CD14-positive monocyte (primary cell): ENCODE measurements around the gene UAP1. TPM values are rescaled to one million over a fixed set of nuclear protein-coding genes. Genes with fewer than 3 reads are reported as not detected.

ENCODE experiments used
- DNase-seq, 3 donors: peaks; one replicate each; pipeline ENCODE4 v3.0.0-alpha.2; 2011 to 2022
- H2AFZ ChIP-seq: 2 replicates; pipeline ENCODE4 v1.6.0; 2012; ENCODE audit warnings: mild to moderate bottlenecking, low read depth, low read length, inconsistent platforms; ENCODE audit not compliant: insufficient read depth, poor library complexity, severe bottlenecking
- H3K27ac ChIP-seq, 2 donors: 1 replicate in 1 of 2; 2 replicates in 1 of 2; pipeline ENCODE4 v1.5.1; 2012 to 2013; ENCODE audit warnings: low read length in 2 of 2, control low read depth in 1 of 2, inconsistent platforms in 1 of 2, low read depth in 1 of 2, mild to moderate bottlenecking in 1 of 2
- H3K27me3 ChIP-seq, 2 donors: one replicate each; pipeline versions ENCODE4 v1.6.0 to v1.6.1; 2011 to 2013; ENCODE audit warnings: low read length in 2 of 2; ENCODE audit not compliant: control insufficient read depth in 2 of 2, insufficient read depth in 2 of 2
- H3K36me3 ChIP-seq, 2 donors: replicated peaks in 1 of 2; 1 replicate in 1 of 2; 2 replicates in 1 of 2; pipeline versions ENCODE4 v1.5.1 to v1.6.1; 2012 to 2013; ENCODE audit warnings: low read length in 2 of 2, control low read depth in 1 of 2, inconsistent platforms in 1 of 2, mild to moderate bottlenecking in 1 of 2; ENCODE audit not compliant: insufficient read depth in 2 of 2, control insufficient read depth in 1 of 2
- H3K4me1 ChIP-seq, 2 donors: 1 replicate in 1 of 2; 2 replicates in 1 of 2; pipeline versions ENCODE4 v1.5.1 to v1.6.1; 2012 to 2013; ENCODE audit warnings: low read length in 2 of 2, control low read depth in 1 of 2, inconsistent platforms in 1 of 2, mild to moderate bottlenecking in 1 of 2, moderate library complexity in 1 of 2; ENCODE audit not compliant: insufficient read depth in 2 of 2, control insufficient read depth in 1 of 2
- H3K4me2 ChIP-seq: replicated peaks from 2 replicates; pipeline ENCODE3; 2012; ENCODE audit warnings: low read length, moderate library complexity, mild to moderate bottlenecking; ENCODE audit not compliant: poor library complexity, severe bottlenecking; ENCODE audit errors: extremely low read depth
- H3K4me3 ChIP-seq, 3 experiments: fragments of 200-600 bp in 1 of 3; sonication (generic) in 1 of 3; replicated peaks in 1 of 3; 1 replicate in 2 of 3; 2 replicates in 1 of 3; pipeline ENCODE4 v1.5.1; 2011 to 2013; ENCODE audit warnings: low read length in 3 of 3, mild to moderate bottlenecking in 3 of 3, control low read depth in 2 of 3, low read depth in 2 of 3, inconsistent platforms in 1 of 3, moderate library complexity in 1 of 3
- H3K79me2 ChIP-seq: 2 replicates; pipeline ENCODE4 v1.6.0; 2012; ENCODE audit warnings: mild to moderate bottlenecking, control low read depth, inconsistent platforms, low read length, moderate library complexity; ENCODE audit not compliant: insufficient read depth
- H3K9ac ChIP-seq: 2 replicates; pipeline ENCODE4 v1.6.0; 2017; ENCODE audit warnings: low read length, mild to moderate bottlenecking; ENCODE audit not compliant: insufficient read depth, poor library complexity, severe bottlenecking
- H3K9me3 ChIP-seq, 2 donors: replicated peaks in 1 of 2; 1 replicate in 1 of 2; 2 replicates in 1 of 2; pipeline versions ENCODE4 v1.5.1 to v1.6.1; 2012 to 2013; ENCODE audit warnings: low read length in 2 of 2, control low read depth in 1 of 2; ENCODE audit not compliant: control insufficient read depth in 1 of 2, insufficient read depth in 1 of 2
- H4K20me1 ChIP-seq: 2 replicates; pipeline ENCODE4 v1.6.0; 2012; ENCODE audit warnings: mild to moderate bottlenecking, low read length, control low read depth, moderate library complexity; ENCODE audit not compliant: insufficient read depth
- H3K27ac Mint-ChIP-seq, 7 donors: one replicate each; pipeline ENCODE4 v1.8.0; 2020; ENCODE audit warnings: mild to moderate bottlenecking in 7 of 7, mixed read lengths in 7 of 7, moderate library complexity in 6 of 7, inconsistent platforms in 2 of 7
- H3K27me3 Mint-ChIP-seq, 3 donors: one replicate each; pipeline ENCODE4 v1.8.0; 2021 to 2022; ENCODE audit warnings: low read depth in 3 of 3, mild to moderate bottlenecking in 3 of 3, mixed read lengths in 3 of 3, moderate library complexity in 3 of 3, inconsistent platforms in 1 of 3
- H3K36me3 Mint-ChIP-seq, 2 donors: one replicate each; pipeline ENCODE4 v1.8.0; 2020; ENCODE audit warnings: mixed read lengths in 2 of 2, inconsistent platforms in 1 of 2, mild to moderate bottlenecking in 1 of 2
- H3K4me1 Mint-ChIP-seq: one replicate; pipeline ENCODE4 v1.8.0; 2020; ENCODE audit warnings: mild to moderate bottlenecking, mixed read lengths
- H3K4me3 Mint-ChIP-seq, 2 donors: one replicate each; pipeline ENCODE4 v1.8.0; 2020; ENCODE audit warnings: mild to moderate bottlenecking in 2 of 2, mixed read lengths in 2 of 2, moderate library complexity in 1 of 2
- H3K9me3 Mint-ChIP-seq, 7 donors: one replicate each; pipeline ENCODE4 v1.8.0; 2020 to 2022; ENCODE audit warnings: mixed read lengths in 7 of 7, mild to moderate bottlenecking in 6 of 7, moderate library complexity in 6 of 7, inconsistent platforms in 2 of 7
- WGBS: methylation state at CpG from one replicate; pipeline ENCODE4 v1.1.5; 2013; ENCODE audit warnings: missing lambda C conversion rate; ENCODE audit not compliant: insufficient coverage; 5-methylcytosine and 5-hydroxymethylcytosine counted together
- intact Hi-C, 2 donors: fragments of 100-400 bp; cut with micrococcal nuclease; formaldehyde crosslinking; loops; one replicate each; pipeline versions ENCODE4 v1.15.0 to v1.15.1; 2023
- polyA plus RNA-seq, 3 donors: library from polyadenylated mRNA; depleted of rRNA in 1 of 3; unstranded in 2 of 3; stranded (reverse) in 1 of 3; fragments of 300-500 nt in 2 of 3; fragments of >200 nt in 1 of 3; fragmentation: Illumina TruSeq in 2 of 3; gene quantifications; 1 replicate in 2 of 3; 2 replicates in 1 of 3; pipeline ENCODE4 v1.2.3, GENCODE V29; 2012 to 2021
- TF ChIP-seq, protein P1 (sequence below): fragments of 200-600 bp; IDR thresholded peaks from one replicate; pipeline ENCODE4 v1.8.0; 2022; ENCODE audit warnings: antibody characterized with exemption, mild to moderate bottlenecking

The UAP1 gene
- polyA plus RNA-seq, 3 donors = 2.8 to 7.2 (median 5.9) TPM

DNA sequence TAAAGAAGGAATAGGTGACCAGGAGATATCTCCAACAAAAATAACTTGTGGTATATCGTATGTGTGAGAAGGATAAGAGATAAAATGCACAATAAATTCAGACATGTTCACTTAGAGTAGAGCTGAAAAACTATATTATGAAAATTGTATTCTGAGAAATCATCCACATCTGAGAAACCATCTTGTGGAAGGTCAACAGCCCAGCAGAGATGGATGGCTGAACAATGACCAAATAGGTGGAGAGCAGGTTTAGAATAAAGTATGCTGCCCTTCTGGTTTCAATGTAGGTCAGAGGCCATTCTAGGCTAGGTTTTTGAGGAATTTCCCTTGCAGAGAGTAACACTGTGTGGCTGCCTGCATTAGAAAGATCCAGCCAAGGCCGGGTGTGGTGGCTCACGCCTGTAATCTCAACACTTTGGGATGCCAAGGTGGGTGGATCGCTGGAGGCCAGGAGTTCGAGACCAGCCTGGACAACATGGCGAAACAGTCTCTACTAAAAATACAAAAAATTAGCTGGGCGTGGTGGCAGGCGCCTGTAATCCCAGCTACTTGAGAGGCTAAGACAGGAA lies 8.8 kb upstream of the UAP1 start:
- TF ChIP-seq, protein P1, sequence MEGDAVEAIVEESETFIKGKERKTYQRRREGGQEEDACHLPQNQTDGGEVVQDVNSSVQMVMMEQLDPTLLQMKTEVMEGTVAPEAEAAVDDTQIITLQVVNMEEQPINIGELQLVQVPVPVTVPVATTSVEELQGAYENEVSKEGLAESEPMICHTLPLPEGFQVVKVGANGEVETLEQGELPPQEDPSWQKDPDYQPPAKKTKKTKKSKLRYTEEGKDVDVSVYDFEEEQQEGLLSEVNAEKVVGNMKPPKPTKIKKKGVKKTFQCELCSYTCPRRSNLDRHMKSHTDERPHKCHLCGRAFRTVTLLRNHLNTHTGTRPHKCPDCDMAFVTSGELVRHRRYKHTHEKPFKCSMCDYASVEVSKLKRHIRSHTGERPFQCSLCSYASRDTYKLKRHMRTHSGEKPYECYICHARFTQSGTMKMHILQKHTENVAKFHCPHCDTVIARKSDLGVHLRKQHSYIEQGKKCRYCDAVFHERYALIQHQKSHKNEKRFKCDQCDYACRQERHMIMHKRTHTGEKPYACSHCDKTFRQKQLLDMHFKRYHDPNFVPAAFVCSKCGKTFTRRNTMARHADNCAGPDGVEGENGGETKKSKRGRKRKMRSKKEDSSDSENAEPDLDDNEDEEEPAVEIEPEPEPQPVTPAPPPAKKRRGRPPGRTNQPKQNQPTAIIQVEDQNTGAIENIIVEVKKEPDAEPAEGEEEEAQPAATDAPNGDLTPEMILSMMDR = no peak
- peaks cover 0 to 2% (median 1%) of the 10 kb centered on the region in 3 donors for H3K27me3 Mint-ChIP-seq
- no peak overlapping the region for H3K4me3 ChIP-seq
- no peak overlapping the region for H2AFZ ChIP-seq
- intact Hi-C loops = no loop called here
- no peak for DNase-seq
- no peak overlapping the region for H3K4me2 ChIP-seq
- no peak overlapping the region for H3K4me3 Mint-ChIP-seq
- H3K4me1 Mint-ChIP-seq = peaks cover 3% of the 10 kb centered on the region
- no peaks in the 10 kb centered on the region for H3K27me3 ChIP-seq
- H3K9ac ChIP-seq = no peak overlapping the region
- no peaks in the 10 kb centered on the region for H3K36me3 ChIP-seq
- H3K27ac Mint-ChIP-seq = no peak overlapping the region
- no peak overlapping the region for H3K27ac ChIP-seq
- no peaks in the 10 kb centered on the region for H3K9me3 ChIP-seq
- 100% methylated on average over 2 of the region's 8 CpGs for WGBS
- H4K20me1 ChIP-seq = no peaks in the 10 kb centered on the region
- H3K4me1 ChIP-seq = no peaks in the 10 kb centered on the region
- no peaks in the 10 kb centered on the region for H3K36me3 Mint-ChIP-seq
- peaks cover 0 to 3% (median 0%) of the 10 kb centered on the region in 7 donors for H3K9me3 Mint-ChIP-seq
- H3K79me2 ChIP-seq = no peaks in the 10 kb centered on the region

DNA sequence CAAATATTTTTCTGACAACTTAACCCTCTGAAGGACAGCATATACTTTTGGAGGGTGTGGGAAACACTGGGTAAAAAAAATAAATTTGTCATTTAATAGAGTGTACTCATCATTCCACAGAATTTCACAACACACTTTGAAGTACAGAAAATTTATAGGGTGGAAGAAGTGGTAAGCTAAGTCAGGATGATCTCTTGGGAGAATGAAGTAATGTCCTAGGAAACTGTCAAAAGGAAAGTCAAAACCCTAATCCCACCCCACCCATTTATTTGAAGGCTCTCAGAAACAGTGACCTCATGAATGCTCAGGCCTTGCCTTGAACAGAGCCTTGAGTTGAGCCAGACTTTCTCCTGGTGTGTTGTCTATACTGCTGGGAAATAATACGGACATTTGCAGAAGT lies 7.3 kb upstream of the UAP1 start:
- TF ChIP-seq, protein P1 = no peak
- no peak overlapping the region for H2AFZ ChIP-seq
- no peak overlapping the region for H3K9ac ChIP-seq
- H3K4me1 Mint-ChIP-seq = peaks cover 3% of the 10 kb centered on the region
- H3K79me2 ChIP-seq = no peaks in the 10 kb centered on the region
- H3K36me3 Mint-ChIP-seq = no peaks in the 10 kb centered on the region
- peaks cover 0 to 5% (median 0%) of the 10 kb centered on the region in 7 donors for H3K9me3 Mint-ChIP-seq
- H3K36me3 ChIP-seq = no peaks in the 10 kb centered on the region
- H3K27me3 Mint-ChIP-seq = peaks cover 0 to 1% (median 0%) of the 10 kb centered on the region in 3 donors
- no peak overlapping the region for H3K4me3 Mint-ChIP-seq
- WGBS = no CpG with 5 or more reads among the region's 1 CpG
- H4K20me1 ChIP-seq = no peaks in the 10 kb centered on the region
- H3K27ac Mint-ChIP-seq = no peak overlapping the region
- no peaks in the 10 kb centered on the region for H3K4me1 ChIP-seq
- intact Hi-C loops = no loop called here
- no peak overlapping the region for H3K4me2 ChIP-seq
- H3K27ac ChIP-seq = no peak overlapping the region
- H3K4me3 ChIP-seq = no peak overlapping the region
- H3K9me3 ChIP-seq = no peaks in the 10 kb centered on the region
- no peaks in the 10 kb centered on the region for H3K27me3 ChIP-seq
- no peak for DNase-seq
